GM21447 (cell line): ENCODE data around the gene KCTD16.

Experiments used
- ATAC-seq: cut with Tn5 transposase; IDR thresholded peaks from one replicate; pipeline ENCODE4 v1.9.1; 2021; ENCODE audit not compliant: unreplicated experiment

The KCTD16 gene

GRCh38 chr5:144393641-144394435 is 223.2 kb downstream of the KCTD16 start:
- ATAC-seq, result no peak

GRCh38 chr5:144395704-144396103 is 225.0 kb downstream of the KCTD16 start:
- ATAC-seq, result no peak

- no peak for ATAC-seq
These were observed 232.4 kb downstream of the KCTD16 start for GRCh38 chr5:144403058-144403457.

GRCh38 chr5:144403817-144404420 is 233.2 kb downstream of the KCTD16 start:
- ATAC-seq, result no peak

GRCh38 chr5:144404672-144405071 is 234.0 kb downstream of the KCTD16 start:
- no peak for ATAC-seq

GRCh38 chr5:144405991-144406390 is 235.3 kb downstream of the KCTD16 start:
- ATAC-seq, result no peak

- ATAC-seq, result no peak
These were observed 235.8 kb downstream of the KCTD16 start for GRCh38 chr5:144406442-144406841.

GRCh38 chr5:144414202-144415029 is 243.7 kb downstream of the KCTD16 start:
- ATAC-seq, result no peak

GRCh38 chr5:144416196-144416595 is 245.5 kb downstream of the KCTD16 start:
- no peak for ATAC-seq

- no peak for ATAC-seq
These were observed 248.0 kb downstream of the KCTD16 start for GRCh38 chr5:144418719-144419118.

GRCh38 chr5:144421411-144421810 is 250.7 kb downstream of the KCTD16 start:
- no peak for ATAC-seq

- ATAC-seq, result no peak
These were observed 251.5 kb downstream of the KCTD16 start for GRCh38 chr5:144422018-144422727.

- ATAC-seq, result no peak
These were observed 257.2 kb downstream of the KCTD16 start for GRCh38 chr5:144427866-144428265.

GRCh38 chr5:144428326-144428725 is 257.7 kb downstream of the KCTD16 start:
- ATAC-seq, result no peak

- ATAC-seq, result no peak
These were observed 258.7 kb downstream of the KCTD16 start for GRCh38 chr5:144429405-144429804.

- no peak for ATAC-seq
These were observed 259.2 kb downstream of the KCTD16 start for GRCh38 chr5:144429905-144430304.

GRCh38 chr5:144433140-144433822 is 262.6 kb downstream of the KCTD16 start:
- no peak for ATAC-seq

- ATAC-seq, result no peak
These were observed 263.2 kb downstream of the KCTD16 start for GRCh38 chr5:144433893-144434292.

- no peak for ATAC-seq
These were observed 265.3 kb downstream of the KCTD16 start for GRCh38 chr5:144436007-144436406.

GRCh38 chr5:144438237-144438636 is 267.6 kb downstream of the KCTD16 start:
- no peak for ATAC-seq

- ATAC-seq, result no peak
These were observed 277.8 kb downstream of the KCTD16 start for GRCh38 chr5:144448457-144448856.
